Duodenal mucosa (tissue), 2 donors: ENCODE results near the gene COX10.

Source experiments
- H3K27ac ChIP-seq: one replicate; pipeline ENCODE4 v1.7.0; 2013; ENCODE audit warnings: low read depth, low read length
- H3K27me3 ChIP-seq, 2 donors: one replicate each; pipeline ENCODE4 v1.7.0; 2013; ENCODE audit warnings: low read length in 2 of 2, control low read depth in 1 of 2; ENCODE audit not compliant: insufficient read depth in 2 of 2, control insufficient read depth in 1 of 2
- H3K36me3 ChIP-seq, 2 donors: one replicate each; pipeline ENCODE4 v1.7.0; 2013; ENCODE audit warnings: low read length in 2 of 2, control low read depth in 1 of 2; ENCODE audit not compliant: insufficient read depth in 2 of 2, control insufficient read depth in 1 of 2
- H3K4me1 ChIP-seq, 2 donors: one replicate each; pipeline ENCODE4 v1.7.0; 2013; ENCODE audit warnings: low read length in 2 of 2, control low read depth in 1 of 2; ENCODE audit not compliant: insufficient read depth in 2 of 2, control insufficient read depth in 1 of 2
- H3K4me3 ChIP-seq, 2 donors: one replicate each; pipeline ENCODE4 v1.7.0; 2013; ENCODE audit warnings: low read length in 2 of 2, low read depth in 1 of 2
- H3K9ac ChIP-seq, 2 donors: one replicate each; pipeline ENCODE4 v1.7.0; 2013; ENCODE audit warnings: low read length in 2 of 2, low read depth in 1 of 2
- H3K9me3 ChIP-seq, 2 donors: one replicate each; pipeline ENCODE4 v1.7.0; 2013; ENCODE audit warnings: low read length in 2 of 2, control low read depth in 1 of 2; ENCODE audit not compliant: control insufficient read depth in 1 of 2

The COX10 gene

DNA sequence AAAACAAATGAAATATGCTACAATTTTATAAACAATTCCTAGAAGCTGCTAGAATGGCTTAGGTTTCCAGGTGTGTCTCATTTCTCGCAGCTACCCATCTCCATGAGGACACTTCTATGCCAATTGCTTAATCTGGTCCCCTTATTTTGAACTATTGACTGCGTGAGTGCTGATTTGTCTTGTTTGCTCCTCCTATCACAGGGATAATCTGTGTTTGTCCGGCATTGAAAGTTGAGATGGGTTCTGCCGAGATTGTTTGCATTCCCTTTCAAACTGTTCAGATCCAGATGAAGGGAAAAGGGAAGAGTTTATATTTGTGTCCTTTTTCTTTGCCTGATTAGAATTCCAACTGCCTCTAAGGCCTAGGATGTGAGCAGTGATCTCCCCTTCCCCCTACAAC, 21.7 kb upstream of the COX10 start:
- no peak overlapping the region for H3K27ac ChIP-seq
- H3K4me1 ChIP-seq: no peaks in the 10 kb centered on the region
- H3K9ac ChIP-seq: no peak overlapping the region
- no peaks in the 10 kb centered on the region for H3K9me3 ChIP-seq
- no peak overlapping the region for H3K4me3 ChIP-seq
- H3K27me3 ChIP-seq: no peaks in the 10 kb centered on the region
- peaks cover 3 to 4% of the 10 kb centered on the region in 2 donors for H3K36me3 ChIP-seq

GRCh38 chr17:14048169-14048568, 21.1 kb upstream of the COX10 start:
- no peak overlapping the region for H3K27ac ChIP-seq
- H3K36me3 ChIP-seq: peaks cover 3 to 4% of the 10 kb centered on the region in 2 donors
- H3K4me1 ChIP-seq: no peaks in the 10 kb centered on the region
- H3K4me3 ChIP-seq: no peak overlapping the region
- no peaks in the 10 kb centered on the region for H3K9me3 ChIP-seq
- no peaks in the 10 kb centered on the region for H3K27me3 ChIP-seq
- no peak overlapping the region for H3K9ac ChIP-seq

DNA sequence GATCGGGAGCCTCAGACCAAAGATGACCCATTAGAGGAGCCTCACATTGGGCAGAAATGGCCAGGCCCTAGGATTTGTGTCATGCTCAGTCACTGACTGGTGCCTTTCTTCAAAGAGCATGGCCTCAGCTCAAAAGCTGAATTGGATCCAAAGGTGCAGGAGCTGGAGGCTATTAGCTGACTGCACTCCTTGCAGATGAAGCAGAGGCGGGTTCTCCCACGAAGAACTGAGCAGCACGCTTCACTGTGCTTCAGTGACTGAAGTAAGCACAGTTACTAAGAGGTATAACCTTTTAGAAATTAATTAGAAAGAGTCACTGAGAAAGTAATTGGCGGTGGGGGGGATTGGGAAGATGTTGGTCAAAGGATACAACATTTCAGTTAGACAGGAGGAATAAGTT, 18.7 kb upstream of the COX10 start:
- H3K4me3 ChIP-seq: no peak overlapping the region
- H3K4me1 ChIP-seq: no peaks in the 10 kb centered on the region
- H3K9me3 ChIP-seq: no peaks in the 10 kb centered on the region
- no peaks in the 10 kb centered on the region for H3K27me3 ChIP-seq
- H3K9ac ChIP-seq: no peak overlapping the region
- H3K27ac ChIP-seq: no peak overlapping the region
- peaks cover 3 to 4% of the 10 kb centered on the region in 2 donors for H3K36me3 ChIP-seq

GRCh38 chr17:14051692-14052091, 17.6 kb upstream of the COX10 start:
- no peak overlapping the region for H3K27ac ChIP-seq
- no peaks in the 10 kb centered on the region for H3K27me3 ChIP-seq
- no peak overlapping the region for H3K4me3 ChIP-seq
- peaks cover 3 to 4% of the 10 kb centered on the region in 2 donors for H3K36me3 ChIP-seq
- H3K9ac ChIP-seq: no peak overlapping the region
- no peaks in the 10 kb centered on the region for H3K9me3 ChIP-seq
- no peaks in the 10 kb centered on the region for H3K4me1 ChIP-seq

DNA sequence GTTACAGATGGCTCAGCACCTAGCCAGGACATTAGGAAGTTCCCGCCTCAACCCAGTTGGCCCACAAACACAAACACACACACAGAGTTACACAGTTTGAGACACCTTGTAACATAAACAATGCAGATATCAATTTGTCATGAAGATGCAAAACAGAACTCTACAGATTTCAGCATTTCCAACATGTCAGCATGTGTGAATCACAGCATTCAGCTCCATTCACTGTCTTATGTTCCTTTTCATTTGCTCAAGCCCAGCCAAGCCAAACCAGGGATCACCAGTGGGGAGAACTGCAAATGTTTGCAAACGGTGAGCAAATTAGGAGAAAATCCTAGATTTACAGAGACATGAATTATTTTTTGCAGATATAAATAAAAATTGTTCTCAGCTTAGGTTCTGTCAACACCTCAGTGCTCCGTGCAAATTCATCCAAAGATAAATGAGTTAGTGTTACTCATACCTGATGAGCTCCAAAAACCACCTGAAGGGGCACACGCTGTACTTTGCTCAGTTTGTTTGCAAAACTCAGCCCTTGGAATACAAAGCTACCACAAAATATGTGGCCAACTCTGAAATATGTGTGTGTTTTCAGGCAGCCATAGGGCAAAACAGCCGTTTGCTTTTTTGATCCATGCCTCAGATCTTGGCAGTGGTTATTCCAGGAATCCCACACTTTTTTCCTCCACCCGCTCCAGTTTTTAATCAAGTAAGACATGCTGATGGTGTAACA, 16.3 kb upstream of the COX10 start:
- Histone ChIP-seq H3K27me3 (no peaks in the 10 kb centered on the region), H3K4me1 (no peaks in the 10 kb centered on the region), H3K36me3 (peaks cover 3 to 4% of the 10 kb centered on the region in 2 donors), H3K4me3 (no peak overlapping the region), H3K9ac (no peak overlapping the region), H3K27ac (no peak overlapping the region), H3K9me3 (no peaks in the 10 kb centered on the region)

- no peaks in the 10 kb centered on the region for H3K9me3 ChIP-seq
- no peak overlapping the region for H3K9ac ChIP-seq
- no peaks in the 10 kb centered on the region for H3K27me3 ChIP-seq
These were observed 11.7 kb upstream of the COX10 start for GRCh38 chr17:14057591-14057990.

DNA sequence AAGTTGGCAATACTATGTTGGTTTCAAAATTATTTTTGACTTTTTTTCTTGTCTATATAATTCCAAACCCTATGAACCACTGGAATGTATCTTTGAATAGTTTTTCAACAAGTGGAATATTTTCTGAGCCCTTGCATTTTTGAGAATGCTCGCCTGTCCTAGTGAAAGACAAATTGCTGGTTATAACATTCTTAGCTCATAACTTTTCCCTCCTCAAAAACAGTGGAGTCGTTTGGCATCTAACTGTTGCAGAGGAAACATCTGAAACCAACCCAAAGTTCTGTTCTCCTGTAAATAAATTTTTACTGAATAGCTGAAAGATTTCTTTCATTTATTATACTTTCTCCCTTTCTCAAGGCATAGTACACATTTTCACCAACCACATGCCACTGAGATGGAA, 11.3 kb upstream of the COX10 start:
- no peaks in the 10 kb centered on the region for H3K36me3 ChIP-seq
- H3K4me1 ChIP-seq: peaks cover 0 to 3% of the 10 kb centered on the region in 2 donors
- H3K9ac ChIP-seq: no peak overlapping the region
- H3K4me3 ChIP-seq: no peak overlapping the region
- no peak overlapping the region for H3K27ac ChIP-seq
- H3K27me3 ChIP-seq: no peaks in the 10 kb centered on the region
- no peaks in the 10 kb centered on the region for H3K9me3 ChIP-seq

More at GRCh38 chr17:14057591-14057990, 11.7 kb upstream of the COX10 start:
- Histone ChIP-seq H3K27ac (no peak overlapping the region), H3K4me1 (peaks cover 0 to 3% of the 10 kb centered on the region in 2 donors), H3K4me3 (no peak overlapping the region), H3K36me3 (no peaks in the 10 kb centered on the region)

DNA sequence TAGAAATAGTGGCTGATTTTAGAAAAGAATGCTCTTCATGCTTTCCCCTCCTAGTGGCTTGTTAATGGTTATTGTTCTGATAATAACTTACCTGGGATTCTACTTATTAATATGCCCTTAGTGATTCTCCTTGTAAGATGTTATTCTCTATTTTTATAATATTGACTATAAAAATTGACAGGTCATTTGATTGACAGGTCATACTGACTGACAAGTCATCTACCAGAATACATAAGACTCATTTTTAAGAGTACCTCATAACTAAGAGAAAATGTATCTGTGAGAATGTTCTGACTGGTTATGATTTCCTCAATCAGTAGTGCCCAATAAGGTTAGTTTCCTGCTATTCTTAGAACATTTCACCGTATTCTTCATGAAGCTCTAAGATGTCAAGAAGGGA, 8.6 kb upstream of the COX10 start:
- H3K27me3 ChIP-seq: no peaks in the 10 kb centered on the region
- H3K9ac ChIP-seq: no peak overlapping the region
- no peaks in the 10 kb centered on the region for H3K36me3 ChIP-seq
- H3K9me3 ChIP-seq: no peaks in the 10 kb centered on the region
- no peak overlapping the region for H3K27ac ChIP-seq
- H3K4me3 ChIP-seq: no peak overlapping the region
- peaks cover 0 to 3% of the 10 kb centered on the region in 2 donors for H3K4me1 ChIP-seq

DNA sequence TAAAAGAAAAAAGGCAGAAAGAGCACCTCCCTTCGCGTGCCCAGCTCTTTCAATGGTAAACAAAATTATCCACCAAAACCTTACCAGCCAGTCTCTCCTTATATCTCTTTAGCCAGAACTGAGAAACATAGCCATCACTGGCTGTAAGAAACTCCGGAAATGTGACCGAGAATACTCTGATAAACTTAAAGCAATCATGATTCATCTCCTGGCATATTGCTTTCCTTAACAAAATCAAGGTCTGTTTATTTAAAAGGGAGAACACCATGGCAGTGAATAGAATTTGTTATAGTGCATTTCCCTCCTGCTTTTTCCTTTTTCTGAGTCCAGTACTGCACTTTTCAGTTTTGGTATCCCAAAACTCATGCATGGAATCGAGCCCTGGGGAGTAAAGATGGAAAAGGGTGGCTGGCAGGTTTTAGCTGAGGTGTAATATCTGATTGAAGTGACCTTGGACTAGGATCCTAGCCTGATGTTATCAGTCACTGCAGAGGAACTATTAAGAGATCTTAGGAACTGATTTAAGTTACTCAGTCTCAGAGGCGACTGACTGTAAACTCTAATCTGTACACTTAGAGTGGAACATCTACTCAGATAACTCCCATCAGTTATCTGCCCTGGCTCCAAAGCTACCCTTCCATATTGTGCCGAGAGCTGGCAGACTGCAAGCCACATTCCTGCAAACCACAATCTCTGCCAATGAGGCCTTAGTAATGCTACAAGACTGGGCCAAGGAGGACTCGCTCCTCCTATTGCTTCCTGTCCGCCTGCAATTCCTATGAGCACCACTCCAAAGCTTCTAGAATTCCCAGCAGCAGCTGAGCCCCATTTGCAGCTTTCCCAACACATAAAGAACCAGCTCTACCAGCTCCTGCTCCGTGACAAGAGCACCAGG, 7.4 kb upstream of the COX10 start:
- H3K4me1 ChIP-seq: peaks cover 0 to 3% of the 10 kb centered on the region in 2 donors
- H3K9me3 ChIP-seq: no peaks in the 10 kb centered on the region
- no peak overlapping the region for H3K4me3 ChIP-seq
- H3K27ac ChIP-seq: no peak overlapping the region
- no peak overlapping the region for H3K9ac ChIP-seq
- no peaks in the 10 kb centered on the region for H3K27me3 ChIP-seq
- peaks cover 0 to 3% of the 10 kb centered on the region in 2 donors for H3K36me3 ChIP-seq

DNA sequence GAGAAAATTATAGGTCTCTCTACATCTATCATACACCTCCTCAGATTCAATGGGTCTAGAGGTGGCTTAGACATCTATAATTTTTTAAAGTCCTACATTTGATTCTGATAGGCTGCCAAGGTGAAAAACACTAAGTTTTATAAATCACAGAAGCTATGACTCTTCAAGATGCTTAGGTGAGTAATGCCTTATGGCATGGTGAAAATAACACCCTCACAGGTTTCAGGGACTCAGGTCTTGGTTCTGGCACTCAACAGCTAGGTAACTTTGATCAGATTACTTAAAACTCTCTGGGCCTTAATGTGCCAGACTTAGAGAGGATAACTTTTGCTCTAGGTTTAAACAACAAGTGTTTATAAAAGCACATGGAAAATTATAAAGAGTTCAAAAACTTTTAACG, 2.0 kb upstream of the COX10 start:
- Histone ChIP-seq H3K4me1 (peaks cover 24 to 26% of the 10 kb centered on the region in 2 donors), H3K9ac (no peak overlapping the region), H3K27ac (no peak overlapping the region), H3K4me3 (no peak overlapping the region), H3K27me3 (no peaks in the 10 kb centered on the region), H3K9me3 (no peaks in the 10 kb centered on the region), H3K36me3 (peaks cover 0 to 3% of the 10 kb centered on the region in 2 donors)
